ENCODE results near the gene RANBP17.

Gene RANBP17

GRCh38 chr5:171252674-171253073, 390.9 kb downstream of the RANBP17 start:
- H3K9ac ChIP-seq, result no peak overlapping the region
- no peaks in the 10 kb centered on the region for H3K36me3 ChIP-seq
- no peaks in the 10 kb centered on the region for H4K20me1 ChIP-seq
- H3K27me3 ChIP-seq, result no peaks in the 10 kb centered on the region
- H3K9me3 ChIP-seq (replicated peaks in 1 of 11), result peaks cover 30 to 41% (median 31%) of the 10 kb centered on the region in 11 experiments
- H3K4me2 ChIP-seq, result no peak overlapping the region
- no peak for TF ChIP-seq Cebpa-rat (IDR thresholded peaks at IDR 0.05)
- H3K27ac ChIP-seq, result no peak overlapping the region
- H3K4me3 ChIP-seq, result no peak overlapping the region
- no peaks in the 10 kb centered on the region for H3K4me1 ChIP-seq

GRCh38 chr5:171258737-171259415, 397.1 kb downstream of the RANBP17 start:
- H3K27me3 ChIP-seq, result no peaks in the 10 kb centered on the region
- no peak overlapping the region for H3K27ac ChIP-seq
- no peak overlapping the region for H3K9ac ChIP-seq
- H3K4me3 ChIP-seq, result no peak overlapping the region
- no peaks in the 10 kb centered on the region for H3K9me3 ChIP-seq (replicated peaks in 1 of 11)
- no peaks in the 10 kb centered on the region for H4K20me1 ChIP-seq
- no peak for TF ChIP-seq Cebpa-rat (IDR thresholded peaks at IDR 0.05)
- H3K4me1 ChIP-seq, result no peaks in the 10 kb centered on the region
- no peak overlapping the region for H3K4me2 ChIP-seq
- no peaks in the 10 kb centered on the region for H3K36me3 ChIP-seq

GRCh38 chr5:171261361-171261760, 399.5 kb downstream of the RANBP17 start:
- TF ChIP-seq Cebpa-rat (IDR thresholded peaks at IDR 0.05), result no peak
- Histone ChIP-seq H3K27ac (no peak overlapping the region), H3K4me2 (no peak overlapping the region), H3K27me3 (no peaks in the 10 kb centered on the region), H3K4me1 (peaks cover 0 to 6% (median 0%) of the 10 kb centered on the region in 10 experiments; a peak in 3 of 20 replicates), H3K9me3 (replicated peaks in 1 of 11) (no peaks in the 10 kb centered on the region), H3K4me3 (no peak overlapping the region), H4K20me1 (no peaks in the 10 kb centered on the region), H3K36me3 (no peaks in the 10 kb centered on the region), H3K9ac (no peak overlapping the region)

- Histone ChIP-seq H3K9ac (no peak overlapping the region), H3K36me3 (no peaks in the 10 kb centered on the region), H3K4me2 (no peak overlapping the region), H4K20me1 (no peaks in the 10 kb centered on the region), H3K4me3 (no peak overlapping the region), H3K4me1 (peaks cover 0 to 6% (median 0%) of the 10 kb centered on the region in 10 experiments; a peak in 3 of 20 replicates), H3K9me3 (replicated peaks in 1 of 11) (no peaks in the 10 kb centered on the region), H3K27ac (no peak overlapping the region), H3K27me3 (no peaks in the 10 kb centered on the region)
- no peak for TF ChIP-seq Cebpa-rat (IDR thresholded peaks at IDR 0.05)
Observed at GRCh38 chr5:171261904-171262303, 400.1 kb downstream of the RANBP17 start.

GRCh38 chr5:171263181-171263580, 401.4 kb downstream of the RANBP17 start:
- Histone ChIP-seq H3K27ac (no peak overlapping the region), H3K36me3 (no peaks in the 10 kb centered on the region), H3K4me1 (peaks cover 0 to 6% (median 0%) of the 10 kb centered on the region in 10 experiments; a peak in 3 of 20 replicates), H3K27me3 (no peaks in the 10 kb centered on the region), H3K4me2 (no peak overlapping the region), H4K20me1 (no peaks in the 10 kb centered on the region), H3K9ac (no peak overlapping the region), H3K9me3 (replicated peaks in 1 of 11) (no peaks in the 10 kb centered on the region), H3K4me3 (no peak overlapping the region)
- no peak for TF ChIP-seq Cebpa-rat (IDR thresholded peaks at IDR 0.05)

- Histone ChIP-seq H3K27me3 (no peaks in the 10 kb centered on the region), H3K4me2 (peak overlapping the region in 2 of 11 experiments; percentile 10 to 34; a peak in 1 of 22 replicates), H3K9me3 (replicated peaks in 1 of 11) (no peaks in the 10 kb centered on the region), H4K20me1 (no peaks in the 10 kb centered on the region), H3K27ac (no peak overlapping the region), H3K9ac (no peak overlapping the region), H3K4me1 (peaks cover 0 to 6% (median 0%) of the 10 kb centered on the region in 10 experiments; a peak in 3 of 20 replicates), H3K4me3 (no peak overlapping the region), H3K36me3 (no peaks in the 10 kb centered on the region)
- TF ChIP-seq Cebpa-rat (IDR thresholded peaks at IDR 0.05), result no peak
Observed at GRCh38 chr5:171264843-171265242, 403.0 kb downstream of the RANBP17 start.

- no peak overlapping the region for H3K4me2 ChIP-seq
- H3K4me1 ChIP-seq, result peaks cover 0 to 6% (median 0%) of the 10 kb centered on the region in 10 experiments; a peak in 3 of 20 replicates
- H3K9me3 ChIP-seq (replicated peaks in 1 of 11), result peaks cover 0 to 4% (median 0%) of the 10 kb centered on the region in 11 experiments; a peak in 2 of 22 replicates
- no peak for TF ChIP-seq Cebpa-rat (IDR thresholded peaks at IDR 0.05)
- no peaks in the 10 kb centered on the region for H3K27me3 ChIP-seq
- no peaks in the 10 kb centered on the region for H3K36me3 ChIP-seq
- H4K20me1 ChIP-seq, result no peaks in the 10 kb centered on the region
- no peak overlapping the region for H3K27ac ChIP-seq
- no peak overlapping the region for H3K4me3 ChIP-seq
- H3K9ac ChIP-seq, result no peak overlapping the region
Observed at GRCh38 chr5:171268700-171269620, 407.1 kb downstream of the RANBP17 start.

- H3K27me3 ChIP-seq, result no peaks in the 10 kb centered on the region
- H3K27ac ChIP-seq, result no peak overlapping the region
- TF ChIP-seq Cebpa-rat (IDR thresholded peaks at IDR 0.05), result no peak
- H3K36me3 ChIP-seq, result no peaks in the 10 kb centered on the region
- no peaks in the 10 kb centered on the region for H4K20me1 ChIP-seq
- H3K4me3 ChIP-seq, result no peak overlapping the region
- no peak overlapping the region for H3K4me2 ChIP-seq
- H3K9ac ChIP-seq, result no peak overlapping the region
- H3K9me3 ChIP-seq (replicated peaks in 1 of 11), result peaks cover 0 to 4% (median 0%) of the 10 kb centered on the region in 11 experiments; a peak in 2 of 22 replicates
- H3K4me1 ChIP-seq, result peaks cover 0 to 6% (median 0%) of the 10 kb centered on the region in 10 experiments; a peak in 3 of 20 replicates
Observed at GRCh38 chr5:171269717-171270116, 407.9 kb downstream of the RANBP17 start.

- no peaks in the 10 kb centered on the region for H3K27me3 ChIP-seq
- H3K9ac ChIP-seq, result no peak overlapping the region
- peaks cover 0 to 5% (median 0%) of the 10 kb centered on the region in 10 experiments; a peak in 2 of 20 replicates for H3K4me1 ChIP-seq
- H4K20me1 ChIP-seq, result no peaks in the 10 kb centered on the region
- H3K9me3 ChIP-seq (replicated peaks in 1 of 11), result peaks cover 0 to 4% (median 0%) of the 10 kb centered on the region in 11 experiments; a peak in 2 of 22 replicates
- no peak overlapping the region for H3K4me2 ChIP-seq
- no peak overlapping the region for H3K4me3 ChIP-seq
- no peak overlapping the region for H3K27ac ChIP-seq
- no peak for TF ChIP-seq Cebpa-rat (IDR thresholded peaks at IDR 0.05)
- no peaks in the 10 kb centered on the region for H3K36me3 ChIP-seq
Observed at GRCh38 chr5:171270136-171270535, 408.3 kb downstream of the RANBP17 start.

Data from BLaER1 treated with 17β-estradiol and CSF1 and Interleukin-3, amounts not matched to agents 10 nM and 100 nM (cell line).